Measurements from ENCODE around the gene SIAH2.

- TF ChIP-seq CTCF (IDR thresholded peaks at IDR 0.05) (no peak), POLR2A (IDR thresholded peaks at IDR 0.05) (no peak)
Observed at GRCh38 chr3:150741497-150742140, 21.4 kb downstream of the SIAH2 start.
